GM18505 (cell line): Measurements from ENCODE around the gene IFT57.

Source experiments
- ATAC-seq: cut with Tn5 transposase; IDR thresholded peaks from one replicate; pipeline ENCODE4 v1.9.1; 2021; ENCODE audit not compliant: unreplicated experiment
- POLR2A ChIP-seq: IDR thresholded peaks from 4 replicates; pipeline ENCODE4 v1.6.1; 2011; ENCODE audit warnings: borderline replicate concordance; ENCODE audit not compliant: insufficient read depth, insufficient read length; ENCODE audit errors: extremely low read depth

Gene IFT57

GRCh38 chr3:108136561-108137459 is 85.4 kb downstream of the IFT57 start:
- ATAC-seq = no peak
- no peak for TF ChIP-seq POLR2A

GRCh38 chr3:108134555-108134880 is 87.7 kb downstream of the IFT57 start:
- TF ChIP-seq POLR2A = no peak
- no peak for ATAC-seq

DNA sequence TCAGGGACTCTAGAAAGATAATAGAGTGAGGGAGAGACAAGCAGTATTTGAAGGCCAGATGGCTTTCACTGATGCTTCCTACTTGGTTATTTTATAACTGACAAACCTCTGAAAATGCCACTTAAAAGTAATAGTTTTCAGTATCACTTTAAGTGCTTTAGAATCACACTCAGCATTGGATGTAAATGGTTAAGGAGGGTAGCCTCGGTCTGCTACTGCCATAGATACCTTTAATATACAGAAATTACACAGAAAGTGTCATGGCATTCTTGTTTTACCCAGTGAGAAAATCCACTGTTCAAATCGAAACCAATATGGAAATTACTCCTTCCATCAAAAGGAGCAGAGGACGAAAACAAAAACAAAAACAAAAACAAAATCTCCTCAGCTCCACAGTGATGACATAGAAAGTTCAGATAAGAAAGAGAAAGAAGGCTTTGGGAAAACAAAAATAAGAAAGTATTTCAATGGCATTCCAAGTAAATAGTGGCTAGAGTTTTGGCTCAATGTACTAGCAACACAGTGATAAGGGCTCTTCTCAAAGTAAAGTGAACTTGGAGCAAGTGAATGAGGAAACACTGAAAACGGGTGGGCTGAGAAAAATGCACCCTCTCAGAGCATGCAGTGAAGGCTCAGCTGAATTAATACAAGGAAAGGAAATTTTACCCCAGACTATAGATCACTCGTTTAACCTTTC is 88.2 kb downstream of the IFT57 start:
- ATAC-seq = no peak
- no peak for TF ChIP-seq POLR2A

DNA sequence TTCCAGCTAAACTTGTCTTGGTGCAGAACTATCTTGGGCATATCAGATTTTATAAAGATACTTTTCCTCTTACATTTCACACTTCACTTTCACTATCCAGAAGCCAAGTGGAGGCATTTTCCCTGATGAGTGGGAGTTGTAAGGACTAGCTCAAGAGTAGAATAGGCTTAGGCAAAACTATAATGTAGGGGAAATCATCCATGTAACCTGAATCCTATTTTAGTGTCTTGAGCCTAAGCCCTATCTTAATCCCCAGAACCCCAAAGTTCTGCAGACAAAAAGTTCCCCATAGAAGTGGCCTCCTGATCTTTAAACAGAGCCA is 89.2 kb downstream of the IFT57 start:
- no peak for TF ChIP-seq POLR2A
- no peak for ATAC-seq

- no peak for ATAC-seq
- TF ChIP-seq POLR2A = no peak
Measured at GRCh38 chr3:108131475-108132134, 90.6 kb downstream of the IFT57 start.

DNA sequence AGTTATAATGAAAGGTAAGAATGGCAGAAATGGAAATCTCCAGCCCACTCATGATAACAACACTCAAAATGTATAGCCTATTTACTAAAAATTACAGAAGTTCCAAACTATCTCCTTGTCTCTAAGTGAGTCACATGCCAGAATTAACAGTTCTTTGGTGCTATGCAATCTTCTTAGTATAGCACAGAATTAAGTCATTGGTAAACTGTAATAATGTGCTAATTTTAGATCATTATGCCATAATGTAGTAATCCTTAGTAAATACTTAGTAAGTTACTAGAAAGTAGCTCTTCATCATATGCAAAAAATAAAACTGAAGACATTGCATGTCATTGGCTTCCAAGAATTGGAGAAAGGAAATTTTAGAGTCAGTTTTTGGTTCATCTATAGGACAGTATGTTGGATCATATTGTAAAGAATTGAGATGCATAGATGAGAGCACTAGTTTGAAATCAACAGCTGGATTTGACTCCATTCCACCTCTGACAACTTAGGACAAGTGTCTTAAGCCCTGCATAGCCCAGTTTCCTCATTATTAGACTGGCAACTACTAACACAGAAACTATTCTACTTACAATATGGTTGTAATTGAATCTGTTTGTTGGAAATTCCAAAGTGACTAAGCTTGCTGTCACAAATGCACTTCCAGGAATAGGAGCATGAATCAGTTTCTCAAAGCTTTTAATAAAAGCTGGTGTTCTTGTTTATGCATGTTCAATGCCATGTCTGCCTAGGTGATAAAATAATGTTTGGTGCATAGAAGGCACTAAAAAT is 91.3 kb downstream of the IFT57 start:
- no peak for TF ChIP-seq POLR2A
- no peak for ATAC-seq

GRCh38 chr3:108130236-108130635 is 92.0 kb downstream of the IFT57 start:
- no peak for ATAC-seq
- no peak for TF ChIP-seq POLR2A

- no peak for TF ChIP-seq POLR2A
- ATAC-seq = no peak
Measured at GRCh38 chr3:108127301-108127988, 94.8 kb downstream of the IFT57 start.

DNA sequence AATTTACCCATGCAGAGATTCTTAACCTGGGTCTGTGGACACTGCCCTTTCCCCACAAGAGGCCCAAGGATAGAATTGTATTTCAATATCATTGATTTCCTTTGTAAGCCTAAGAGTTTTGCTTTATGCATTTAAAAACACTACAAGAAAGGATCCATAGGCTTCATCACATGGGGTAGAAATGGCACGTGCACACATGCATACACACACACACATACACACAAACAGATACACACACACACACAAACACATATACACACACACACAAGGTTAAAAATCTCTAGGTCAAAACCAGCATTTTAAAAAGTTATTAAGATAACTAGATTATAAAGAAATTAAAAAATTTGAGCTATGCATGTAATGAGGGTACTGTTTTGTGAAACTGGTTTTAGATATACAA is 95.9 kb downstream of the IFT57 start:
- no peak for ATAC-seq
- no peak for TF ChIP-seq POLR2A

DNA sequence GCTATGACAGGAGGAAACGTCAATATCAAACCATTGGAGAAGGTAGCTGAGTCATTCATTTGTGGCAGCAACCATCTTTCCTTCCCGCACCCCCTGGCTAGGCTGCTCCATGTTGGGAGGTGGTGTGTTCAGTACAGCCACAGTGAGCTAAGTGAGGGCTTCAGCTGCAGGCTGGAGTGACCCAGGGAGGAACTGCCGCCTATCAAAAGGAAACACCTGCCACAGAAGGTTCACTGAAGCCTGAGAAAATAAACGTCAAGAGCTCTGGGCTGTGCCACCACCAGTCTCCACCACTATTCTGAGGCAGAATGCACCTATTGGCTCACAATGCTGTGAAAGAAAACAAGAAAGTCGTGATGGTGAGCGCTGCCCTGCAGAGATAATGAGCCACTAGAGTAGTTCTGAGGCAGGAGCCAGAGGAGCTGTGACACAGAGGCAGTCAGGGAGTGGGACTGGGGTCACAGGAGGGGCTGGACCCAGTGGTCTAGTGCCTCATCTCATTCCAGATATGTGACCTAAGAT is 96.6 kb downstream of the IFT57 start:
- ATAC-seq = peak; percentile 51
- TF ChIP-seq POLR2A = peak; percentile 86

DNA sequence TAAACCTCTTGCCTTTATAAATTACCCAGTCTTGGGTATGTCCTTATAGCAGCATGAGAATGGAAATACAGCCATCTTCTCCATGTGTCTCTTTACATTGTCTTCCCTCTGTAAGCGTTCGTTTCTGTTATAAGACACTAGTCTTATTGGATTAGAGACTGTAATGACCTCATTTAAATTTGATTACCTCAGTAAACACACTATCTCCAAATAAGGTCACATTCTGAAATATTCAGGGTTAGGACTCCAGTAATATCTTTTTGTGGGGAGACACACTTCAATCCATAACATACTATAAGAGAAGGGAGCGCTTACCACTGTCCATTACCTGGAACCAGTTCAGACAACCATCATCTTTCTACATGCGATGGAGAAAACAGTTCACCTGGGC is 97.1 kb downstream of the IFT57 start:
- ATAC-seq = peak; percentile 0

GRCh38 chr3:108124337-108125152 is 97.7 kb downstream of the IFT57 start:
- TF ChIP-seq POLR2A = peak; percentile 70

More for the DNA sequence above, 97.1 kb downstream of the IFT57 start:
- TF ChIP-seq POLR2A = no peak

More at GRCh38 chr3:108124337-108125152, 97.7 kb downstream of the IFT57 start:
- peak; percentile 79 for ATAC-seq
